Measurements from ENCODE around the gene KLHL2. TPM values are rescaled to one million over a fixed set of nuclear protein-coding genes. Genes with fewer than 3 reads are reported as not detected.
"Not testable (repeated sequence)": the region's sequence is repeated elsewhere in the genome, so short reads cannot be mapped to it uniquely, and the experiment has no call there.

The KLHL2 gene
- total and polyA plus RNA-seq, 9 of the 15 experiments (the other 6 are each of a cell fraction or from before 2014, with no cell fraction given), result 2.5 to 11.3 (median 6.1) TPM

DNA sequence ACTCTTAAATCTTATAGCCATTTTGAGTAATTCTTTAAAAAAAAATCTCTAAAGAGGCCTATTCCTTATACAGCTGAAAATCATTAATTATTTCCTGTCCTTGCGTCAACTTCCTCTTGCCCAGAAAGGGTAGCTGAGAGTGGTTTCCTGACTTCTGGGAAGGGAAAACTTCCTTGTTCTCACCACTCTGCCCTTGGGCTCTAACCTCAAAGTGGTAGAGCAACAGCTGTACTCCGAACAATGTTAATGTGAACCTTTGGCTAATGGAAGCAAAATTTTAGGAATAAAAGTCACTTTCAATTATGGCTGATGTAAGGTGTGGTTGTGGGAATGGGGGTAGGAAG, 15.3 kb downstream of the KLHL2 start:
- DNase-seq (ENCODE audit: extremely low read depth in 1 of 4, low spot score in 3 of 4) (no peak), ATAC-seq (no peak), FAIRE-seq (no peak)
- Histone ChIP-seq H3K27me3 (ENCODE audit: control insufficient read depth in 2 of 2, insufficient read depth in 2 of 2, low read length in 2 of 2) (no peaks in the 10 kb centered on the region), H3K9ac (ENCODE audit: insufficient read depth in 1 of 2, low read depth in 2 of 2, low read length in 2 of 2) (no peak overlapping the region), H3K4me1 (replicated peaks in 1 of 2; ENCODE audit: control insufficient read depth in 2 of 2, insufficient read depth in 2 of 2, low read length in 2 of 2) (no peaks in the 10 kb centered on the region), H3K9me1 (ENCODE audit: control insufficient read depth, insufficient read depth, low read length) (no peaks in the 10 kb centered on the region), H3K79me2 (ENCODE audit: control insufficient read depth, insufficient read depth, low read length) (no peaks in the 10 kb centered on the region), H3K4me2 (ENCODE audit: insufficient read depth, low read length) (no peak overlapping the region), H3K9me3 (replicated peaks; ENCODE audit: control insufficient read depth, insufficient read depth, low read depth, low read length) (no peaks in the 10 kb centered on the region), H2AFZ (ENCODE audit: low read depth, low read length) (no peak overlapping the region), H4K20me1 (replicated peaks; ENCODE audit: control insufficient read depth, insufficient read depth, low read length) (no peaks in the 10 kb centered on the region), H3K36me3 (ENCODE audit: control insufficient read depth, insufficient read depth, low read length) (no peaks in the 10 kb centered on the region), H3K4me3 (no peak overlapping the region), H3K27ac (ENCODE audit: extremely low read depth, low read depth, low read length) (no peak overlapping the region)
- TF ChIP-seq, protein P1, sequence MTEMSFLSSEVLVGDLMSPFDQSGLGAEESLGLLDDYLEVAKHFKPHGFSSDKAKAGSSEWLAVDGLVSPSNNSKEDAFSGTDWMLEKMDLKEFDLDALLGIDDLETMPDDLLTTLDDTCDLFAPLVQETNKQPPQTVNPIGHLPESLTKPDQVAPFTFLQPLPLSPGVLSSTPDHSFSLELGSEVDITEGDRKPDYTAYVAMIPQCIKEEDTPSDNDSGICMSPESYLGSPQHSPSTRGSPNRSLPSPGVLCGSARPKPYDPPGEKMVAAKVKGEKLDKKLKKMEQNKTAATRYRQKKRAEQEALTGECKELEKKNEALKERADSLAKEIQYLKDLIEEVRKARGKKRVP (CRISPR knock-in tag; IDR thresholded peaks at IDR 0.05), result 0 out of 2 replicates have a peak, but pooled peaks have one; percentile 16
- TF ChIP-seq ZNF77 (CRISPR knock-in tag; IDR thresholded peaks at IDR 0.05), result no peak
- 0 out of 2 replicates have a peak, but pooled peaks have one; percentile 26 for TF ChIP-seq ZNF175 (CRISPR knock-in tag; IDR thresholded peaks at IDR 0.05; ENCODE audit: low read depth)
- peak; percentile 35; the same call in 1 of the 2 replicates for TF ChIP-seq GABPA (tag; conservative IDR thresholded peaks at IDR 0.05; ENCODE audit: low read depth)
- TF ChIP-seq NONO (IDR thresholded peaks at IDR 0.05; ENCODE audit: low read depth in 2 of 2, low read length in 1 of 2), result no peak
- no TSS peak for BruUV-seq (replicated peaks)
- WGBS (ENCODE audit: insufficient coverage, low coverage, missing lambda C conversion rate), result 85% methylated on average over 2 of the region's 2 CpGs
- in situ Hi-C loops (cut with MboI) (no loop called here), intact Hi-C loops (cut with micrococcal nuclease) (no loop called here)
- ChIA-PET POLR2A (no interaction called here), CTCF (ENCODE audit: low intra/inter-chr PET ratio) (no interaction called here)

DNA sequence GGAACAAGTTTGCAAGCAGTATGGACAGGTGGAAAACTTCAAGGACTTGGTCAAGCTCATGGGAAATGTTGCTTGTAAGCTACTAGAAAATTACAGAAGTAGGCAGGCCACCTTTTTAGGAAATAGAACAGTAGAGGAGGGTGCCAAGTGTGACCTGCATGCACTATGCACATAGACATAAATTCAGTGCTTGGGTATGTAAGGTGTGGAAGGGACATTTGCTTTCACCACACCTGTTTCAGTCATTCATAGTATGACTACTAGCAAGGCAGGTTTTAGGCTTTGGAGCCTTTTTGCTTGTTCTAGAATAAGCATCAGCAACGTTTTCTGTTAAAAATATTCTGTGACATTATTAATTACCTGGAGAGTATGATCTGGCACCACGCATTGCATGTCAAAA, 20.0 kb downstream of the KLHL2 start:
- H3K79me2 ChIP-seq (ENCODE audit: control insufficient read depth, insufficient read depth, low read length); ATAC-seq; intact Hi-C loops (cut with micrococcal nuclease): not testable (repeated sequence)

More for the DNA sequence above, 20.0 kb downstream of the KLHL2 start:
- H3K4me3 ChIP-seq; BruUV-seq (replicated peaks); FAIRE-seq; CTCF ChIA-PET (ENCODE audit: low intra/inter-chr PET ratio); H3K9me1 ChIP-seq (ENCODE audit: control insufficient read depth, insufficient read depth, low read length); H4K20me1 ChIP-seq (replicated peaks; ENCODE audit: control insufficient read depth, insufficient read depth, low read length); H3K4me2 ChIP-seq (ENCODE audit: insufficient read depth, low read length); H3K9me3 ChIP-seq (replicated peaks; ENCODE audit: control insufficient read depth, insufficient read depth, low read depth, low read length); DNase-seq (ENCODE audit: extremely low read depth in 1 of 4, low spot score in 3 of 4); H3K27me3 ChIP-seq (ENCODE audit: control insufficient read depth in 2 of 2, insufficient read depth in 2 of 2, low read length in 2 of 2); H3K36me3 ChIP-seq (ENCODE audit: control insufficient read depth, insufficient read depth, low read length); H3K27ac ChIP-seq (ENCODE audit: extremely low read depth, low read depth, low read length); in situ Hi-C loops (cut with MboI); H3K9ac ChIP-seq (ENCODE audit: insufficient read depth in 1 of 2, low read depth in 2 of 2, low read length in 2 of 2); H3K4me1 ChIP-seq (replicated peaks in 1 of 2; ENCODE audit: control insufficient read depth in 2 of 2, insufficient read depth in 2 of 2, low read length in 2 of 2); H2AFZ ChIP-seq (ENCODE audit: low read depth, low read length); POLR2A ChIA-PET: not testable (repeated sequence)
- WGBS (ENCODE audit: insufficient coverage, low coverage, missing lambda C conversion rate), result 43% methylated on average over 2 of the region's 2 CpGs
